Islet precursor cell (in vitro differentiated cells): ENCODE results near the gene ACACA.

ENCODE experiments used
- DNase-seq: peaks from one replicate; pipeline ENCODE4 v3.0.0-alpha.2; 2018

Gene ACACA

GRCh38 chr17:37340804-37341203 lies 65.8 kb downstream of the ACACA start:
- no peak for DNase-seq

GRCh38 chr17:37339321-37339720 lies 67.3 kb downstream of the ACACA start:
- DNase-seq: no peak

GRCh38 chr17:37338847-37339246 lies 67.8 kb downstream of the ACACA start:
- DNase-seq: no peak

- DNase-seq: no peak
Observed at GRCh38 chr17:37327341-37328090, 79.1 kb downstream of the ACACA start.

GRCh38 chr17:37322826-37323561 lies 83.6 kb downstream of the ACACA start:
- DNase-seq: no peak

GRCh38 chr17:37322106-37322505 lies 84.5 kb downstream of the ACACA start:
- DNase-seq: no peak

GRCh38 chr17:37318931-37319594 lies 87.6 kb downstream of the ACACA start:
- DNase-seq: no peak

- no peak for DNase-seq
Observed at GRCh38 chr17:37317867-37318266, 88.8 kb downstream of the ACACA start.

- no peak for DNase-seq
Observed at GRCh38 chr17:37315601-37316000, 91.0 kb downstream of the ACACA start.

GRCh38 chr17:37312137-37312923 lies 94.3 kb downstream of the ACACA start:
- no peak for DNase-seq

GRCh38 chr17:37310940-37311339 lies 95.7 kb downstream of the ACACA start:
- DNase-seq: no peak

- no peak for DNase-seq
Observed at GRCh38 chr17:37309051-37309450, 97.6 kb downstream of the ACACA start.

GRCh38 chr17:37305406-37305905 lies 101.2 kb downstream of the ACACA start:
- DNase-seq: no peak

- DNase-seq: peak; percentile 81
Observed at GRCh38 chr17:37301288-37301687, 105.3 kb downstream of the ACACA start.

GRCh38 chr17:37300683-37301082 lies 106.0 kb downstream of the ACACA start:
- DNase-seq: no peak

GRCh38 chr17:37299257-37299980 lies 107.2 kb downstream of the ACACA start:
- DNase-seq: peak; percentile 73

- DNase-seq: no peak
Observed at GRCh38 chr17:37295888-37296287, 110.7 kb downstream of the ACACA start.

GRCh38 chr17:37294888-37295287 lies 111.7 kb downstream of the ACACA start:
- DNase-seq: no peak

GRCh38 chr17:37293770-37294169 lies 112.9 kb downstream of the ACACA start:
- DNase-seq: no peak

- DNase-seq: no peak
Observed at GRCh38 chr17:37292429-37293139, 114.1 kb downstream of the ACACA start.

GRCh38 chr17:37291351-37291750 lies 115.3 kb downstream of the ACACA start:
- no peak for DNase-seq
